GM20000 (cell line): Measurements from ENCODE around the gene MEIG1.
"Not testable (repeated sequence)": the region's sequence is repeated elsewhere in the genome, so short reads cannot be mapped to it uniquely, and the experiment has no call there.

ENCODE experiments used
- DNase-seq: peaks from one replicate; pipeline ENCODE4 v3.0.0; 2012; ENCODE audit warnings: low spot score
- TF ChIP-seq, protein P1 (sequence below): IDR thresholded peaks from 2 replicates; pipeline ENCODE4 v1.5.1; 2012; ENCODE audit warnings: mild to moderate bottlenecking, control low read depth; ENCODE audit errors: extremely low read depth, missing control alignments

MEIG1 gene

DNA sequence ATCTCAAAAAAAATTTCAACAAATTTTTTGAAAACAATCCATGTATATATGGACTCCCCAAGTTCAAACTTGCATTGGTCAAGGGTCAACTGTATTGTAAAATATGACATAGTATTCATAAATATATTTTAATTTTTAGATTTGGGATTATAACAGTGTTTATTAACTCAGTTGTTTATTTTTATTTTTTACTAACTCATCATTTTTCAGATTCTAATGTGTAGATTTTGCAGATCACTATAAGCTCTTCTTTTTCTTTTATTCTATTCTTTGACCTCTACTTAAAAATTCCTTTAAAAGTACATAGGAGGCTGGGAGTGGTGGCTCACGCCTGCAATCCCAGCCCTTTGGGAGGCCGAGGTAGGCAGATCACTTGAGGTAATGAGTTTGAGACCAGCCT lies 8.7 kb downstream of the MEIG1 start:
- DNase-seq, result no peak
- TF ChIP-seq, protein P1, sequence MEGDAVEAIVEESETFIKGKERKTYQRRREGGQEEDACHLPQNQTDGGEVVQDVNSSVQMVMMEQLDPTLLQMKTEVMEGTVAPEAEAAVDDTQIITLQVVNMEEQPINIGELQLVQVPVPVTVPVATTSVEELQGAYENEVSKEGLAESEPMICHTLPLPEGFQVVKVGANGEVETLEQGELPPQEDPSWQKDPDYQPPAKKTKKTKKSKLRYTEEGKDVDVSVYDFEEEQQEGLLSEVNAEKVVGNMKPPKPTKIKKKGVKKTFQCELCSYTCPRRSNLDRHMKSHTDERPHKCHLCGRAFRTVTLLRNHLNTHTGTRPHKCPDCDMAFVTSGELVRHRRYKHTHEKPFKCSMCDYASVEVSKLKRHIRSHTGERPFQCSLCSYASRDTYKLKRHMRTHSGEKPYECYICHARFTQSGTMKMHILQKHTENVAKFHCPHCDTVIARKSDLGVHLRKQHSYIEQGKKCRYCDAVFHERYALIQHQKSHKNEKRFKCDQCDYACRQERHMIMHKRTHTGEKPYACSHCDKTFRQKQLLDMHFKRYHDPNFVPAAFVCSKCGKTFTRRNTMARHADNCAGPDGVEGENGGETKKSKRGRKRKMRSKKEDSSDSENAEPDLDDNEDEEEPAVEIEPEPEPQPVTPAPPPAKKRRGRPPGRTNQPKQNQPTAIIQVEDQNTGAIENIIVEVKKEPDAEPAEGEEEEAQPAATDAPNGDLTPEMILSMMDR, result no peak

DNA sequence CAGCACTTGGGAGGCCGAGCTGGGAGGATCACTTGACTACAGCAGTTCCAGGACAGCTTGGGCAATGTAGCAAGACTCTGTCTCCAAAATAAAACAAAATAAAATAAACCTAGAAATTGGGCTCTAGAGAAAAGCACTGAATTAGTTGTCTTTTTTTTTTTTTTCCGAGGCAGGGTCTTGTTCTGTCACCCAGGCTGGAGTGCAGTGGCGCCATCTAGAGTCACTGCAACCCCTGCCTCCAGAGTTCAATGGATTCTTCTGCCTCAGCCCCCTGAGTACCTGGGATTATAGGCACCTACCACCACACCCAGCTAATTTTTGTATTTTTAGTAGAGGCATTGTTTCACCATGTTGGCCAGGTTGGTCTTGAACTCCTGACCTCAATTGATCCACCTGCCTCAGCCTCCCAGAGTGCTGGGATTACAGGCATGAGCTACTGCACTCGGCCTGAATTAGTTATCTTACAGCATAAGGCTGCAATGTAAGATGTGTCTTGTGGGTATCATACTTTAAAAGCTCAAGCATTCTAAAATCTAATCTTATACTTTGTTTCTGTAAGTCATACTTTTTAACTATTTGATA lies 12.8 kb downstream of the MEIG1 start:
- DNase-seq, result no peak
- TF ChIP-seq, protein P1, result peak; percentile 51

DNA sequence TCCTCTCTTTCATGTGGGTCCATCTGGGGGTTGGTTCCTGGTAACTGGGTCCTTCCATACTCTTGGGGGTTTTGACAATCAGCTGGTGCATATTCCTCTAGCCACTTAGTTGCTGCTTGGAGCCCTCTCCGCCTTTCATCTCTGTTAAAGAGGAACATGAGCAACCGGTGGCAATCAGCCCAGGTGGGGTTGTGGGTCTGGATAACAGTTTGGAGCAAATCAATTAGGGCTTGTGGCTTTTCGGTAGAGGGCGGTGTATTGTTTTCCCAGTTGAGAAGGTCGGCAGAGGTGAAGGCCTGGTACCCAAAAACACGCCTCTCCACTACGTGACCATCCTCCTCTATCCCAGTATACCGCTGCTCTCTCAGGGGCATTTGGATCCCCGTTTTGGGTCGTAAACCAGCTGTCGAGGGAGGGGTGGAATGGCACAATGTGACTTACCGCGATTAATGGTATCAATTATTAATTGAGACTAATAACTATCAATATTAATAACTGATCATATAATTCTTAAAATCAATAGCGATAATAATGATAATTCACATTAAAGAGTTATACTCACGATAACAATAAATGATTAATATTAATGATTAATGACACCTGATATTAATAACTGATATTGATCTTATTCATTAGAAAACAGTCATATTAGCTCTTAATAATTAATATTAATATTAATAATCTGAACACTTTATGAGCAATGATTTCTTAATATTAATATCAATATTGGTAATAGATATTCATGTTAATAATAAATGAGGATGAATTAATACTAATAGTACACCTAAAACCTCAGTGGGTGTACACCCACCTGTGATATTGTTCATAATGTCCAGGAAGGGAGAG lies 15.2 kb downstream of the MEIG1 start:
- not testable (repeated sequence) for DNase-seq

DNA sequence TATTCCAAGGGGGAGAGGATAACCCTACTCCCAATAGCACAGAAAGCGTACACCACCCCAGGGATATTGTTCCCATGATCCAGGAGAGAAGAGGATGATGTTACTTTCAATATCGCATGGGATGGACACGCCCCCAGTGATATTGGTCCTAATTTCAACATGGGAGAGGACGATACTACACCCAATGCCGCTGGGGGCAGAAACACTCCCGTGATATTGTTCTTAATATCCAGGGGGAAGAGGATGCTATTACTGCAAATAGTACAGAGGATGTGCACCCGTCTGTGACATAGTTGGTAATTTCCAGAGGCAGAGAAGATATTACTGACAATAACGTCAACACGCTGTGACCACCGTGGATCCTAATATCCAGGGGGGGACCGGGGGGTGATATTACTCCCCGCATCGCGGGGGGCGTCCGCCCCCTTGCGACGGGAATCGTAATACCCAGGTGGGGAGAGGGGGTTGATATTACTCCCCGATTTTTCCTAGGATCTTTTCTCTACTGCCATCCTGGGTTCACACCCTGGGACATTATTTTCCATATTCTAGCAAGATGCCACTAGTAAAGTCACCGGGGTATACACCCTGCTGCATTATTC lies 16.6 kb downstream of the MEIG1 start:
- TF ChIP-seq, protein P1, result no peak
- DNase-seq, result no peak

DNA sequence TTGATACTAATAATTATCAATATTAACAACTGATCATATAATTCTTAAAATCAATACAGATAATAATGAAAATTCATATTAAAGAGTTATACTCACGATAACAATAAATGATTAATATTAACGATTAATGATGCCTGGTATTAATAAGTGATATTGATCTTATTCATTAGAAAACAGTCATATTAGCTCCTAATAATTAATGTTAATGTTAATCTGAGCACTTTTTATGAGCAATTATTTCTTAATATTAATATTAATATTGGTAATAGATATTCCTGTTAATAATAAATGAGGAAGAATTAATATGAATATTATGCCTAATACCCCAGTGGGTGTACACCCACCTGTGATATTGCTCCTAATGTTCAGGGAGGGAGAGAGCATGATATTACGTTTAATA lies 23.6 kb downstream of the MEIG1 start:
- TF ChIP-seq, protein P1, result no peak

DNA sequence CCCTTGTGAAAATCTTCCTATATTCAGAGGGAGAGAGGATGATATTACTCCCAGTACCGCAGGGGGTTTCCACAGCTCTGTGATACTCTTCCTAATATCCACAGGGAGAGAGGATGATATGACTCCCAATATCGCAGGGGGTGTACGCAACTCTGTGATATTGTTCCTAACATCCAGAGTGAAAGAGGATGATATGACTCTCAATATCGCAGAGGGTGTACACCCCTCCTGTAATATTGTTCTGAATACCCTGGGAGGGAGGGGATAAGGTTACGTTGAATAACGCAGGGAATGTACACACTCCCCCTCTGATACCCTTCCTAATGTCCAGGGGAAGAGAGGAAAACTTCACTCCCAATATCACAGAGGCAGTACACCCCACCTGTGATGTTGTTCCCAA lies 30.4 kb downstream of the MEIG1 start:
- not testable (repeated sequence) for DNase-seq

More for the DNA sequence above, 23.6 kb downstream of the MEIG1 start:
- no peak for DNase-seq

DNA sequence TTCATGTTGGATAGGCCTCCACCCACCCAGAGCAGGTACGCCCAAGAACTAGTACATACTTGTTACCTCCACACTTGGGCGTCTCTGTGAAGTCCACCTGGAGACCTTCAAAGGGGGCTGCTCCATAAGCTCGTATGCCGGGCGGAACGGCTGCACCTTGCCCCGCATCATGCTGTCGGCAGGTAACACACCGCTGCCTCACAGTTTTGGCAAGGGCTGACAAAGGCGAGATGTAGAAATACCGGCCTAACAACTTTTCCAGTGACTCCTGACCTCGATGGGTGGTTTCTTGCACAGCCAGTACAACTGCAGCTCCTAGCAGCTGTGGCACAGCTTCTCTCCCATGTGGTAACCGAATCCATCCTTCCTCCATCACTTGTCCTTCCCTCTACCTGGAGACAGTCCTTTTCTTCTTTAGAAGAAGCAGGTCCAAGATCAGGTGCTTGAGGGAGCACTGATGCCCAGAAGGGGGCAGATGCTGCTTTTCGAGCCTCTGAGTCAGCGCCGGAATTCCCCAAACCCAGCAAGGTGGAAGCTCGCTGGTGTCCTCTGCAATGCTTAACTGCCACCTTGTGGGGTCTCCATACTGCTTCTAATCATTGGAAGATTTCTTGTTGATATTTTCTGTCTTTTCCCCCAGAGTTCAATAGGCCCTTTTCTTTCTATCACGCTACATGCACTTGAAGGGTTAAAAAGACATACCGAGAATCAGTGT lies 32.0 kb downstream of the MEIG1 start:
- peak; percentile 11 for DNase-seq
- TF ChIP-seq, protein P1, result peak; percentile 13

DNA sequence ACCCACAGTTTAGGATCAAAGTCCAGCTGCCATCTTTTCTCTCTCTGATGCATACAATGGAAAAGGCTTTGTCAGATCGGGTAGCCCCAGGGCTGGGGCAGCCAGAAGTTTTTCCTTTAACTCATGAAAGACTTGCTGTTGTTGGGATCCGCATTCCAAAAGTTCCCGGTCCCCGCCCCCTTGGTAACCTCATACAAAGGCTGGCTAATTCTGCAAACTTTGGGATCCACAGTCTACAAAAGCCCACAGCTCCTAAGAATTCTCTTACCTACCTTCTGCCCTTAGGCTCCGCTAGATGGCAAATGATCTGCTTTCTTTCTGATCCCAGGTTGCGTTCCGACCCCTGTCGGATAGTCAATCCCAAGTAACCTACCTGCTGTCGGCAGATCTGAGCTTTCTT lies 33.1 kb downstream of the MEIG1 start:
- DNase-seq, result not testable (repeated sequence)

DNA sequence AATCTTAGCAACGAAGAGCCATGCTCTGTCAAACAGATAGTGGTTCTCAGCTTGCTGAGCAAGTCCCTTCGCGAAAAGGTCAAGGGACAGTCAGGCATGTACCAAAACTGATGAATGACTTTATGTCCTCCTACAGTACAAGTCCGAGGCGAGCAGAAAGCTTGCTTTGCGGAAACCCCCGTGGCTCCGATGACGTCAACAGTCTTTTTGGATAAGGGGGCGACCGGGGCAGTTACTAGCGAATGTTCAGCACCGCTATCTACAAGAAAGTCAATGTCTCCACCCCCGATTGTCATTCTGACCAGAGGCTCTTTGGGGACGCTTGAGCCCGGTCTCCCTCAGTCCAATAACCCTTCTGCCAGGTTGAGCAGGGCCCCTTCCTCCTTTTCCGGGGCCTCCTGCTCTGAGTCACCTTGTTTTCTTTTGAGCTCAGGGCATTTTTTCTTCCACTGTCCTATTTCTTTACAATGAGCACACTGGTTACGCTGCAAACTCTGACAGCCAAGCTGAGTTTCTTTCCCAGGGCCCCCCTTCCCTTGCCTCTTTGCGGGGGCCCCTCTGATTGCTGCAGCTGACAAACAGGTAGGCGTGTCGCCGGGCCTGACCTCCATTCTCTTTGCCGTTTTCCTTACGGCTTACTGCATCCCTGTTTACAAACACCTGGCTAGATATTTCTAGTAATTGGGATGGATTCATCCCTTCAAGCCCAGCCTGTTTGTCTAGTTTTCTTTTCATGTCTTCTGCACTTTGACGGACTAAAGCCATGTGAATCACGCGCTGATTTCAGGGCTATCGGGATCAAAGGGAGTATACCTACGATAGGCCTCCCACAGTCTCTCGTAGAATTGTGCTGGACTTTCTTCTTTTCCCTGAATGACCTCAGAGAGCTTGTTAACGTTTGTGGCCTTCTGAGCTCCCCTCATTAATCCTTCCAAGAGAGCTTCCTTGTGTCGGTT lies 34.6 kb downstream of the MEIG1 start:
- DNase-seq, result not testable (repeated sequence)
